Stimulated activated CD4-positive, alpha-beta T cell treated with anti-CD3 and anti-CD28 coated beads, Interleukin-15, amount 100 ng/mL, for 24 hours (primary cell): Measurements from ENCODE around the gene SPAG17.

Source experiments
- DNase-seq: peaks from one replicate; pipeline ENCODE4 v3.0.0-alpha.2; 2020

The SPAG17 gene

DNA sequence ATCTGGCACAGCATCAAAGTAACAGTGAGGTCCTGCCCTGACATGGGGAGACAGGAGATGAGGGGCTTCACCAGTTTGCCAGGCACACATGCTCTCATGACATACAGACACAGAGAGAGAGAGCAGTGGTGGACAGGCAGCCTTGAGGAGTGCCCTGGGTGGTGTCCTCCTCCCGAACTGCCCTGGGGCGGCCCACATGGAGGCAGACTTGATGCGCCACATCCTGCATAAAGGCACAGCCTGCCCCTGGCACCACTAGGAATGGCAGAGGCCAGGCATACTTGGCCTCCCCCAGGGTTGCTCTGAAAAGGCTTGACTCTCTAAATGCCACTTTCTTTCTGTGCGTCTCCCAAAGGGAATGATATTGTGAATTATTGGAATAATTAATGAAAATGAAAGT lies 67.5 kb downstream of the SPAG17 start:
- DNase-seq, result no peak

DNA sequence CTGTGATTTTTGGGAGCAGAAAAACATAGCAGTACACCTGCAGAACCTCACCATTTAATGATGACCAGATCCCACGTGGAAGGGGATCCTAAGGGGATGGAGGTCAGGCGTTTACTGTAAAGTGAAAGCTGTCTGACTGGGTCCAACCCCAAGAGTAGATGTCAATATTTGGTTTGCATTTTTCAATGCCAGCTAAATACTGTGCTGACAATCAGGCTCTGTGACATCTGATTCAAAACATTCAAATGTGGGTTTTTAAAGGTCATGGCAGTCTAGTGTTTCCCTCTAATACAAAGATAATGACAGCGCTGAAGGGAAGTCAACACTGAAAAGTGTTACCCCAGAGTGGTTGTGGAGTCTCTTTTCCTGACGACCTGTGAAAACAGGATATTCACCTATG lies 68.1 kb downstream of the SPAG17 start:
- DNase-seq, result no peak

DNA sequence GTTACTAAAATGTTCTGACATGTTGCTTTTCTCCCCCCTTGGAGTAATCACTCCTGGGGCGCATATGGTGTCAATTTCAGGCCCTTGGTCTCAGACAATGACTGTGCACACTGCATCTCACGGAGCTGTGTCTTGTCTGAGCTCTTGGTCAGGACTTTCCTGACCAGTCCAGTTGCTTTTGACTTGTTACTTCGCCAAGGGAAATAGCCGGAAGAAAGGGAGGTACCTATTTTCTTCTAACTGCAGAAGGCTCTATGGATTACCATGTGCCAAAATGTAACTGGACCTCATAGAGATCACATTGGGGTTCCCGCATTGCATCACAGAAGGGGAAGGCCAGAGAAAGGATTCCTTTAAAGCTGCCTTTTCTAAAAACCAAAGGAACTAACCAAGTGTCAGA lies 68.6 kb downstream of the SPAG17 start:
- DNase-seq, result no peak

DNA sequence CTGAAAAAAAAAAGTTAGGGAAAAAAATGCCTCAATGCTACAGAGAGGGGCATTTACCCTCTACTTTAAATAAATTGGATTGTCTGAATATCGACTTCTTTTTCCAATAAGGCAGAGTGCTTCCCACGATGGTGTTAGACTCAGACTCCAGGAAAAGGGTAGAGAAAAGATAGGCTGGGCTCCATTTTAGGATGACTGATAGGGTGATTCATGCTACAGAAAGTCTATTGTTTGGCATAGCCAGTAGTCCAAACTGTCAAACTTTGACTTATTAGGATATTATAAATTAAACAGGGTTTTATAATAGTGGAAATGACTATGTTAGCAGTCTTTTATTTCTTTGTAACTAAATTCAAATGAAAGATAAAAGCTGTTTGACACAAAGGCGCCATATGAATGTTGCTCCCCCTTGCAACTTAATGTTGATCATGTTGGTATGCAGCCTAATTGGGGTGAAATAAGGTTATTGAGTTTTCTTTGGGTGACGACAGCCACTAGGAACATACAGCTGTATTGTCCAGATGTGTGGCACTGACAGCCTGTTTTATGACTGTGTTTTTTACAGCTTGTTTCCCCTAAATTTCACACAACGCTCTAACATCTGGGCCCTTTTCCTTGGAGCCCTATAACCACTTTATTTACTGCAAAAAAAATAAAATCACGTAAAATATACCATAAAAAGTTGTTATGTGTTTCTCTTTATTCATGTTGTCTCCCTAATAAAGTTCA lies 69.3 kb downstream of the SPAG17 start:
- DNase-seq, result no peak

DNA sequence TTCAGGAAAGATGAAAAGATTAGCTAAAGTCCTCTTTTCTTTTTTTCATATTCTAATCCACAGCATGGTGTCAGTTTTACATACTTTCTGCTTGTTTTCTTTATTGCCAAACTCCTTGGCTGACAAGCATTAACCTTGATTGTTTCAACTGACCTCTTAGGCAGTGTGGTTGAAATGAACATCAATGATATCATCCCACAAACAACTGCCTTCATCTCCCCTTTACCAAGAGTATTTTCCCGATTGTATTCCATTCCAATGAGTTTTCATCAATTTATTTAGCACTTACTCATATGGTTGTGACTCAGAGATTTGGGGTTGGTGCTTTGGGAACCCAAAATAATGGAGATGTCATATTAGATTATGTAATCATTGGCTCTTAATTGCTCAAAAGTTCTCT lies 71.8 kb downstream of the SPAG17 start:
- no peak for DNase-seq

DNA sequence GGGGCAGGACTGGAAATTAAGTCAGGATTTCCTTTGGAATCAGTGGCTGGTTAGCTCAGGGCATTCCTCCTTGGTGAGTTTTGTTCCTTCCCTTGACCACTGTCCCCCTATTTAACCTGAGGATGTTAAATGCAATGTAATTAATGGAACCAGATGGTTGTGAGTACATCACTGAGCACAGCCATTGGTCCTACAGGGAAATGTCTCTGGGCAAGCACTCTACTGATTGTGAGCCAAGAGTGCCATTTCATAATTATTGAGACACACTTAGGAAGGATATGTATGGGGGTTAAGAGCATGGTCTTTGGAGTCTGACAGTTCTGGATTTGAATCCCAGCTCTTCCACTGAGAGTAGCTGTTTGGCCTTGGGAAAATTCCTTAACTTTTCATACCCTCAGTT lies 74.4 kb downstream of the SPAG17 start:
- DNase-seq, result no peak

DNA sequence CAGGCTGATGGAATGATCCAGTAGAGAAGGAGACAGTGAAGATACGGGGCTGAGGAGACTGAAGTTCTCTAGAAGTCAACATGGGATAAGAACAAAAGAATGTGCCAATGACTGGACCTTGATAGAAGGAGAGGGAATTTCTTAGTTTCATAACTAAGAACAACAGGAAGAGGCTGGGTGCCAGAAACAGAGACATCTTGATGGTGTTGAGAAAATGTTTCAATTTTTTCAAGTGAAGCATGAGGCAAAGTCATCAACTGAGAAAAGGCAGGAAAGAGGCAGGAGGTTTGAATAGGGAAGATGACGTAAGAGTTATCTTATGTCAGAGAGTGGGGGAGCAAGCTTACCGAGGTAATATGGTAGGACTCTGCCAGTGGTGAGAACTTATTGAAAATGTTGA lies 80.1 kb downstream of the SPAG17 start:
- no peak for DNase-seq

DNA sequence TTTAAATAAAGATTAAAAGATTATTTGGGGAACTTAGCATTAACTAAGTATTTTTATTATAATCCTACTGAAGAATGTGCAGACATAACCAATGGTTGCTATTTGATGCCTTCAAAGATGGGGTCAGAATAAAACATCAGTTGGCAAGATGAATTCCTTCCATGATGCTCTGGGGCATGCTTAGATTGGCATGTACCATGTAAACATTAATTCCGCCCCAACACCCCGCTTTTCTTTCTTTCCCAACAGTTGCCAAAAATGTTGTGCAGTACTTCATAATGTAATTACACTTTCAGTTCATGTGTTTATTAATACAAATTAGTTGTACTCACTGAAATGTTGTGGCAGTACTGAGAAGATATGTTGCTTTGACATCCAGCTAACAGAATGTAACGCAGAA lies 82.6 kb downstream of the SPAG17 start:
- DNase-seq, result no peak

DNA sequence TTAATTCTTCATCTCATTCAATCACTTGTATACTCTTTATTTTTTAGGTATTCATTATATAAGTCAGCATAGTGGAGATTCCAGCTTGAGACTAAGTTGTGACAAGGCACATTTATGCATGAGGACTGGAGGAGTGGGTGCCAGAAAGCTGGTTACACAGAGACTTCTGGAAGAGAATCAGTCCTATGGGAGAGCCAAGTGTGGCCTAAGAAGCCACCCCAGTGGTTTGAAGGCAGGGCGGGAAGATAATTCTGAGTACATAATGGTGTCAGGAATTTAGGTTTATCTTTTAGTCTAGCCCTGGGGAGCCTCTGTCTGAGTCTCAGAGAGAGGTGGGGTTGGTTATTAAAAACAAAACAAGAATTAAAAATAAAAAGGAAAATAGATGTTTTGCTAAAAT lies 83.0 kb downstream of the SPAG17 start:
- DNase-seq, result no peak

DNA sequence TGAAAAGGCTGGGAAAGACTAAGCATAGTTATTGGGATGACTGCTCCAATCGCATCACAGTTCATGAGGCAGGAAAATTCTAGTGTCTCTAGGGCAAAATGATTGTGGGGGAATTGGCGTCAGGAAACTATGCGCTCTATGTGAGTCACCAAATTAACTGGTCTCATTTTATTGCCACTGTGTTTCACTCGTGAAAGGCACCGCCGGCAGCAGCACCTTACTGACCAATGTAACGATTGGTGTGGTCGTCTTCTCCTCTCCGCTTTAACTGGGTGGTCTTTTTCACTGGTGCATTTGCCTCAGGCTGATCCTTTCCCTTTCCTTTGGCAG lies 83.5 kb downstream of the SPAG17 start:
- no peak for DNase-seq

DNA sequence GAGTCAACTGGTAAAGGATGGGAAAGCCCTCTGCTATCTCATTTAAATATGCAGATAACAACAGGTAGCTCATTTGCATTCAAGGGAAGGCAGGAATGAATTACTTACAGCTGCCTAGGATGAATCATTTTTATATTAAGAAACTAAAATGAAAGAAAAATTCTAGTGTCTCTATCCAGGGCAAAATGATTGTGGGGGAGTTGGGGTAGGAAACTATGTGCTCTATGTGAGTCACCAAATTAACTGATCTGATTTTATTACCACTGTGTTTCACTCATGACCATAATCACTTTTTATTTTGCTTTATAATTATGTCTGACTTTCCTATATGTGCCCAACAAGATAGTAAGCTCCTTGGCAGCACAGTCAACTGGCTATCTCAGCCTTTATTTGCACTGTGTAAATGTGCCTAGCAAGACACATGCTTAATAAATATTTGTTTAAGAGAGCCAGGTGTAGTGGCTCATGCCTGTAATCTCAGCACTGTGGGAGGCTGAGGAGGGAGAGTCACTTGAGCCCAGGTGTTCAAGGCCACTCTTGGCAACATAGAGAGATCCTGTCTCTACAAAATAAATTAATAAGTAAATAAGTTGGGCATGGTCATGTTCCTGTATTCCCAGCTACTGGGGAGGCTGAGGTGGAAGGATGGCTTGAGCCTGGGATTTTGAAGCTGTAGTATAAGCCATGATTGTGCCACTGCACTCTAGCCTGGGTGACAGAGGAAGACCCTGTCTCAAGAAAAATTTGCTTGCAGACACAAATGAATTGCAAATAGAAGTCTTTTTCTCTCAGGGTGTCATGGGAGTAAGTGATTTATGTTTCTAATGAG lies 84.1 kb downstream of the SPAG17 start:
- no peak for DNase-seq

DNA sequence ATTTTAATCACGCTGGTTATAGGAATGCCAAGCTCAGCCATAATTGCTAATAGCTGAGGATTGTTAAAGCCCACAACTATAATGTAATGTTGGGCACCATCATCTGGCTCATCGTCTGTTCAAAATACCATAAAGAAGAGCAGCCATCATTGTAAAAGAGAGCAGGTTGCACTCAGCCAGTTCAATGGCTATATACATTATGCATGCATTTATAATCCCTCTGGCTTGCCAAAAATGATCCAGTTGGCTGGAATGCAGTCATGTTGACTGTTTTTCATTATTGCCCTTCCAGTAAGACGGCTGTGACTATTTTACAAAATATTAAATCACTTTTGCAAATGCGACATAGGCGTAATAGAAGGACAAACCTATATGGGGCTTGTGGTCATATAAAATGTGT lies 85.3 kb downstream of the SPAG17 start:
- DNase-seq, result no peak

DNA sequence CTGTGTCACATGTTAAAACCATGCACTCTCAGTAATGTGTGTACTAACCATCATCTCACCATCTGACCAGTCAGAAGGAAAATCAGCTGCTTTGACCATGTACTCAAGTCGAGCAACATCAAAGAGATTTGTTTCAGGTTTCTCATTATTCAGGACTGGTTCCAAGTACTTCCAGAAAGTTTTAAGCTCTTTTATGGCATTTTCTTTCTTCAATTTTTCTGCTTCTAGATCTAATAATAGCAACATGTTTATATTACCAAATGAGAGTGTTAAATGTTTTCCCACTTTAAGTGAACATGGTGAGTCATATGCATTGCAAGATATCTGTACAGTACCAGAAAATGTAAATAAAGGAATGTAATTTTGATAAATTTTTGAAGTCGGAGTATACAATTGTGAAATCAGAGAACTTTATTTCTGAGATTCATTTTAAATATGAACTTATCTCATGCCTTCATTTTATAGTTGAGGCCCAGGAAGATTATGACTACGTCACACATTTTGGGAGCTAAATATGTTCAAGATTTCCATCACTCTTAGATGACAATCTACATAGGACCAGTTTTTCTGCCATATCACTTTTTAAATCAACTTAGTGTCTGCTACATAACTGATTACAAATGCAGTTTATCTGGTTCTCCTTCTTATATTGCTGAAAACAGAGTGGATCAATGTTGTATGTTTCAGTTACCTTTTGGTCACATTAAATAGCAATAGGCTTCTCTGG lies 87.2 kb downstream of the SPAG17 start:
- no peak for DNase-seq

DNA sequence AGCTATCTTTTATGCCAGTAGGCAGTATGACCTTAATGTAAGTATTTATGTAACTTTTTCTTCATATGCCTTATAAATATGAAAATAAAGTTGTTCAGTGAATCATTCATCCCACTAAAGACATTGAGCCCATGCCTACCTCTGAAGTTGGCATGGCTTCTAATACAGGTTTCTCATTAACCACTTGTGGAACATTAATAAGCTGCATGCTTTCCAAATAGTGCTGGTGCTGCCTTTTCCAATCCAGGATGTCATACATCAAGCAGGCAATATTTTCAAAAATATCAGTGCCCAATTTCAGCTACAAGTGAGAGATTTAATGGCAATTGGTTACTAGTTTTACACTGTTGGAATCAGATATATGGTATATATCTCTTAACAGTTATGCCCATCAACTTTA lies 92.0 kb downstream of the SPAG17 start:
- no peak for DNase-seq

DNA sequence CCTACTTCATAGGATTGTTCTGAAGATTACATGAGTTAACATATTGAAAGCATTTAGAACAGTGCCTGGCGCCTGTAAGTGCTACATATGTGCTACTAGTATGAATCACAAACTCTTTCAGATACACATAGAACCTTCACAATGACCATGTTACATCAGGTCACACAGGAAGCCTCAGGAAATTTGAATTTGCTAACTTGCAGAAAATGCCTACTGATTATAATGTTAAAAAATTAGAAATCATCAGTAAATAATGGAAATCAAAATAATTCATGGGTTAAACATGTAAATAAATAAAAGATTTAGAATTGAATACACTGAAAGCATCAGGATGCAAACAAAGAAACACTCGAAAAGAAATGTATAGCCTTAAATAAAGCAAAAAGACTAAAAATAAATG lies 94.9 kb downstream of the SPAG17 start:
- no peak for DNase-seq

DNA sequence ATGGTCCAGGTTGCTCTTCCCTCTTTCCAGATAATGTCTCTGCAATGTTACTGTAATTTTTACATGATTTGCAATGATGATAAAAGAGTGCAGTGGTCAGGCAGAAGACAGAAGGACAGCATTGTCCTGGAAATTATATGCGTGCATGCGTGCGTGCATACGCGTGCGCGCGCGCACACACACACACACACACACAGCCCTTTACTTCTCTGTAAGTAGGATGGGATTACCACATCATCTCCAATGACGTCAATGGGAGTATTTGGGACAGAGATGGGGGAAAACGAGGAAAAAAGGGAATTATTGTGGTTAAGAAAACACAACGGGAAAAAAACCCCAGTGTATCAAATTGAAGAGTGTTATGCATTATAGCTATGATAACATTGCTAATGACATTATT lies 99.7 kb downstream of the SPAG17 start:
- DNase-seq, result no peak

DNA sequence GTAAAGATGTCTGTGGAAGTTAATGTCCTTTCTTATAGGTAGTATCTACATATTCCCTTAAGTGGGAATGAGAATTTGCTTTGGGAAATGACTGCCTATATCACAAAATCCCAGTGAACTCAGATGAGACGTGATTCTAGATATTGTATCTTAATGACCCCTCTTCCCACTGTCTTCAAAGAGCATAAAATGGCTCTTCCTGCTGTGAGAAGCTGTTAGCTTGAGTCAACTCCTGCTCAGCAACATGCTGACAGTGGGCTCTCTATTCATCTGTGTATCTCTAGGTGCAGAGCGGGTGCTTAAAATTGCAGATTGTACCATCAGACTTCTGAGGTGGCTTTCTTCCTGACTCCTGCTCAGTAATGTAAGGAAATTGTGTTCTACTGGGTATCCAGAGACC lies 100.6 kb downstream of the SPAG17 start:
- no peak for DNase-seq

DNA sequence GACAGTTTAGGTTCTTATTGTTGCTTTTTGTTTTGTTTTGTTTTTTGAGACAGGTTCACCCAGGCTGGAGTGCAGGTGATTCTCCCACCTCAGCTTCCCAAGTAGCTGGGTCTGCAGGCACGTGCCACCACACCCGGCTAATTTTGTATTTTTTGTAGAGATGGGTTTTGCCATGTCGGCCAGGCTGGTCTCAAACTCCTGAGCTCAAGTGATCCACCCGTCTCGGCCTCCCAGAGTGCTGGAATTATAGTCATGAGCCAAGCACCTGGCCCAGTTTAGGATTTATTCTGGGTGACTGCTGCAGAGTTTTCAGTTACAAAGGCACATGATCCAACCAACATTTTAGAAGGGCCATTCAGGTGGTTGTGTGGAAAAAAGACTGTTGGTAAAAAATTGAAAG lies 102.0 kb downstream of the SPAG17 start:
- no peak for DNase-seq

DNA sequence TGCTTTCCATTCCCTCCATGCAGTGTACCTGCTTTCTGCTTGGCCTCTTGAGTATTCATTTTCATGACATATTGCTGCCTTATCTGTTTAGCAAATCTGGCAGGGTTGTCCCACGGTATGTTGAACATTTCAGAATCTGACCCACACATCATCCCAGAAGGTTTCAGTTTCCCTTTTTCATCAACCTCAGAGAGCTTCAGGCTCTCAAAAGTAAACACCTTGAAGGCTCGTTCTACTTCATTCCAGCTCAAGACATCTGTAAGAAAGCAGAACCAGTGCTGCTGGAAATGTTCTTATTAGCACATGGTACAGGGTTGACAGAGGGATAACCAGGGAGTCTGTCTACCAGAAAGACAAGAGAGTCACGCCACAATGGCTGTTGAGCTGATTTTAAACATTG lies 103.6 kb downstream of the SPAG17 start:
- DNase-seq, result no peak

DNA sequence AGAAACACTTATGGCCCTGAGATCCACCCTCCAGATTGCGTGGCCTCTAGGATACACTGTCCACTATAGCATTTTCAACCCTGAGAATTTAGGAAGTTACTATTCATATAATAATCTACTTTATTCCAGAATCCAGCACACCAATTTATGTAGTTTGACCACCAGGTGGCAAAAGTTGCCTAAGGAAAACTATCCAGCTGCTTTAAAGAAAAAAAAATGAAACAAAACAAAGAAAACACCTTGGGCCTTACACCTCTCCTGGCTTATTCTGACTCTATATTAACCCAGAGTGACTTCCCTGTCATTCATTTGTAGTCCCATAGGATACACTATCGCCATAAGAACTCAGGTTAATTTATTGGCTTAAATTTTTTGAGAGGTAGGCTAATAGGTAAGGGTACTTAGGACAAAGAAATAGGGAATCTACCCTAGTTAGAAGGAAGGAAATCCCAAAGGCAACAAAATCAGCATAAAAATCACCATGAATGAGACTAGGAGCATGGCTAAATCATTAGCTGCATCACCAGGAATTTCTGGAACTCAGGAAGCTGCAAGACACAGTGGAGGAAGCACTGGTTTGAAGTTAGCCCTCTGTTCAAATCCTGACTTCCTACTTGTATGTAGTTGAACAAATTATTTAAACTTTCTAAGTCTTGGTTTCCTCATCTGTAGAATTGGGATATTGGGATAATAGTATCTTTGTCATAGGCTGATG lies 107.5 kb downstream of the SPAG17 start:
- no peak for DNase-seq

DNA sequence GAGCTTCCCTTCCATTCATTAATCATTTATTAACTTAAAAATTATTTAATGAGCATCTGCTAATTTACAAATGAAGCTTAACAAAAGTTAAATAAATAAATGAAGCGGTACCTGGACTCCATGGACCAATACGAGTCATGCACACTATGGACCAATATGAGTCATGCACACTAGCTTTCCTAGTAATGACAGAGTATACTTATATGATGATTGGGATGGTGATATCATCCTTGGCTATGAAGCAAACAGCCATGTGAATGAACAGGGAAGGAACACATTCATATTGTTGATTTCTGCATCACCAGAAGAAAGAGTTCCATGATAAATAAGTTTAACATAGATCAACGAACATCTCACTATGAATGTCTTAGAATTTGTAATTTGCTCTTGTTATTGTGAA lies 109.9 kb downstream of the SPAG17 start:
- DNase-seq, result no peak

DNA sequence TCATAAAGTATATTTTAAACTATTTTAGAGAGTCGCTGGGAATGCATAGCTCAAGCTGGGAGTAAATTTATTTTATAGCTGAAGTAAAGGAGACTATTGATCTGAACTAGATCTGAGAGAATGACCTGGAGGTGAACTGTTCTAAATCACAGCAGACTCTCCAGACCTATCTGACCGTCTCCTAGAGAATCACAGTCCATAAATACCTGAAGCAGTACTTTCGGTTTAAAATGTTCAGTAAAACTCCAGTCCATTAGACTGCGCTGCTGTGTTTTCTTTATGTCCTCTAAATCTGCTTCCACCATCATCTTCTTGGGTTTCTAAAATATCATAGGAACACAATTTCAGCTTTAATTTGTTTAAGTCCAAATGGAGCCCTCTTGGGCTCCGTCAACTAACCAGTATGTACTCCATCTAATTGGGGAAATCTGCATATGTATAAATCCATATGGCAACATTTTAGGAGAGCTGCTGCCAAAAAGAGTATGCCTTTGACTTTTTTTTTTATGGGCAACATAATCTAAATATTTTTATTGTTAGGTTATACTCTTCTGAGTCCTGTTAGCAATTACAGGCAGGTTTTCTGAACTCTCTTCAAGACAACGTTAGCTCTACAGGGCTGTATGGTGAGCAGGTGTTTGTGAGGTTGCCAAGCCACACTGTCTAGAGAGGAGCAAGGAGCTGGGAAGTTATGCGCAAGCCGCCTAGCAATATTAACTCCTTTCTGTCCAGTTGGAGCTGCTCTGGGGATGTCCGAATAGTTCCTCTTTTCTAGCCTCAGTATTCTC lies 111.2 kb downstream of the SPAG17 start:
- no peak for DNase-seq

DNA sequence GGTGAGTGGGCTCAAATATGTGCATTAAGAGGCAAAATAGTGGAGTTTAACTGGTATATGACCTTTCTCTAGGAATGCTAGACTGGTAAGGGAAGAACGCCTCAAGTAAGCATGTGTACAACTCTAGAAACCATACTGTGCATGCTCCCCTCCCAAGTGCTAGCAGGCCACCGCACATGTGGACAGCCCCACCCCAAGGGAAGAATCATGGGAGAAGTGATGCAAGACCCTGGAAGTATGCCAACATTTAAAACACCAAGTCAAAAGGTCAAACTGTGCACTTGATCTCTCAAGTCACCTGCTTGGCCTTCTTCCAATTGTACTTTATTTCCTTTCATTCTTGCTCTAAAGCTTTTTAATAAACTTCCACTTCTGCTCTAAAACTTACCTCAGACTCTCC lies 135.0 kb downstream of the SPAG17 start:
- no peak for DNase-seq
